GM12801 (cell line): ENCODE results near the gene HS6ST3.

Experiments
- TF ChIP-seq, protein P1 (sequence below): IDR thresholded peaks from one replicate; pipeline ENCODE4 v1.5.1; 2011; ENCODE audit warnings: control low read depth; ENCODE audit not compliant: insufficient read length; ENCODE audit errors: extremely low read depth

Gene HS6ST3

DNA sequence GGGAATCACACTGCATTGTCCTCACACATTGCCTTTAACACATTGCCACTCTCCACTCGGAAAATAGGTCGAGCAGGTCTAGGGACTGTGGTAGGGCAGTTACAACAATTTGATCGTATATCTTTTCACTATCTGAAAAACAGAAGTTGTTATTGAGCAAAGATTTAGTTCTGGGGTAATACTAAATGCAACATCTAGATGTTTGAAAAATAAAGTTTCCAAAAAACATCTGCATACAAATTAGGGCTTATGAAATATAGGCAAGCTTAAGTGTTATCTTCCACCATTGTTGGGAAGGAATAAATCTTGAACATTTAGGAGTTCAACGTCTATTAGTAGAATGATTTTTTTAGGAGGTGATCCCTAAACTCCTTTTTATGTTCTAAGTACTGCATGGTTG lies 768 bp upstream of the HS6ST3 start:
- TF ChIP-seq, protein P1, sequence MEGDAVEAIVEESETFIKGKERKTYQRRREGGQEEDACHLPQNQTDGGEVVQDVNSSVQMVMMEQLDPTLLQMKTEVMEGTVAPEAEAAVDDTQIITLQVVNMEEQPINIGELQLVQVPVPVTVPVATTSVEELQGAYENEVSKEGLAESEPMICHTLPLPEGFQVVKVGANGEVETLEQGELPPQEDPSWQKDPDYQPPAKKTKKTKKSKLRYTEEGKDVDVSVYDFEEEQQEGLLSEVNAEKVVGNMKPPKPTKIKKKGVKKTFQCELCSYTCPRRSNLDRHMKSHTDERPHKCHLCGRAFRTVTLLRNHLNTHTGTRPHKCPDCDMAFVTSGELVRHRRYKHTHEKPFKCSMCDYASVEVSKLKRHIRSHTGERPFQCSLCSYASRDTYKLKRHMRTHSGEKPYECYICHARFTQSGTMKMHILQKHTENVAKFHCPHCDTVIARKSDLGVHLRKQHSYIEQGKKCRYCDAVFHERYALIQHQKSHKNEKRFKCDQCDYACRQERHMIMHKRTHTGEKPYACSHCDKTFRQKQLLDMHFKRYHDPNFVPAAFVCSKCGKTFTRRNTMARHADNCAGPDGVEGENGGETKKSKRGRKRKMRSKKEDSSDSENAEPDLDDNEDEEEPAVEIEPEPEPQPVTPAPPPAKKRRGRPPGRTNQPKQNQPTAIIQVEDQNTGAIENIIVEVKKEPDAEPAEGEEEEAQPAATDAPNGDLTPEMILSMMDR, result no peak

DNA sequence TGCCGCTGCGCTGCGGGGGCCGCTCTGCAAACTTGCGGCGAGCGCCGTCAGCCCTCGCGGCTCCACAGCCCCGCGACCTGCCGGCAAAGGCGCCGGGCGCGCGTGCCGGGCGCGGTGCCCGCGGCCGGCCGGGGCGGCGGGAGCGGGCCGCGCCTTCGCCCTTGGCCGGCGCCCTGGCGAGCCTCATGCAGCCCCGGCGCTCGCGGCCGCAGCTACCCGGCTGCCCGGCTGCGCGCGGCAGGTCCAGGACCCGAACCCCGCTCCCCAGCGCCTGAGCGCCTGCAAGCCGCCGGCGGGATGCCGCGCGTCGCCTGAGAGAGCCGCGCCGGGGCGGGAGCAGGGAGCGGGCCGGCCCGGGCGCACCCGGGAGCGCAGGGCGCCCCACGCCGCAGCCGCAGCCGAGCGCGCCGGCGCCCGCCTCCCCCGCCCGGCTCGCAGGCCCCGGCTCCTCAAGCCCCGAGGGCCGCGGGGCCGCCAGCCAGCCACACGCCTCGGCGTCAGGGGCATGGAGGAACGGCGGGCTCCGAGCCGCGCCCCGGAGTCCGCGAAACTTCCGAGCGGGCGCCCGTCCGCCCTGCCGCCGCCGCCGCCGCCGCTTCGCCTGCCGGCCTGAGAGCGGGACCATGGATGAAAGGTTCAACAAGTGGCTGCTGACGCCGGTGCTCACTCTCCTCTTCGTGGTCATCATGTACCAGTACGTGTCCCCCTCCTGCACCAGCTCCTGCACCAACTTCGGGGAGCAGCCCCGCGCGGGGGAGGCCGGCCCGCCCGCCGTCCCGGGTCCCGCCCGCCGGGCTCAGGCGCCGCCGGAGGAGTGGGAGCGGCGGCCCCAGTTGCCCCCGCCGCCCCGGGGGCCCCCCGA lies 564 bp downstream of the HS6ST3 start:
- TF ChIP-seq, protein P1, result no peak

DNA sequence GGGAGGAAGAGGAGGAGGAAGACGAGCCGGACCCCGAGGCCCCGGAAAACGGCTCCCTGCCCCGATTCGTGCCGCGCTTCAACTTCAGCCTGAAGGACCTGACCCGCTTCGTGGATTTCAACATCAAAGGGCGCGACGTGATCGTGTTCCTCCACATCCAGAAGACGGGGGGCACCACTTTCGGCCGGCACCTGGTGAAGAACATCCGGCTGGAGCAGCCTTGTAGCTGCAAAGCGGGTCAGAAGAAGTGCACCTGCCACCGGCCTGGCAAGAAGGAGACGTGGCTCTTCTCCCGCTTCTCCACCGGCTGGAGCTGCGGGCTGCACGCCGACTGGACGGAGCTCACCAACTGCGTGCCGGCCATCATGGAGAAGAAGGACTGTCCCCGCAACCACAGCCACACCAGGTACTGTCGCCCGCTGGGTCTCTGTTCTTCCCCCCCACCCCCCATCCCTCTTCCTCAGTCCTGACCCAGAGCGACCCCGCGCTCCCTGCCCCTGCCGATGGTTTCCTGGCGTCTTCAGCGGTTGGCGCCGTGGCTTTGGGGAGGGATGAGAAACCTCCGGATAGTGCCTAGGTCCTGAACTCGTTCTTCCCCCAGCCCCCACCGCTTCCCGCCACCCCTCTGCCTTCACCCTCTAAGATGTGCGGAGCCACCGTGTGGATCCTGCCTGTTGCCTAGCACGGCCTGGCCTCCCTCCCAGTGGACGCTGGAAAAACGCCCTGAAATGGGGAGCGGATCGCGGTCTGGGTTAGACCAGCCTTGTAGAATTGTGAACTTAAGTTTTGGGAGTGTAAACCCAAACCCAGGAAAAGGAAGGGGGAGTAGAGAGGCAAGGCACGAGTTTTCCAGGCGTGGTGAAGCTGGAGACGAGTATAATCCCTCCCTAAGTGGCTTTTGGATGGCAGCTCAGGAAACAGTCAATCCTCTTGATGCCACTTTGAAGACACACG lies 1.5 kb downstream of the HS6ST3 start:
- TF ChIP-seq, protein P1, result no peak

DNA sequence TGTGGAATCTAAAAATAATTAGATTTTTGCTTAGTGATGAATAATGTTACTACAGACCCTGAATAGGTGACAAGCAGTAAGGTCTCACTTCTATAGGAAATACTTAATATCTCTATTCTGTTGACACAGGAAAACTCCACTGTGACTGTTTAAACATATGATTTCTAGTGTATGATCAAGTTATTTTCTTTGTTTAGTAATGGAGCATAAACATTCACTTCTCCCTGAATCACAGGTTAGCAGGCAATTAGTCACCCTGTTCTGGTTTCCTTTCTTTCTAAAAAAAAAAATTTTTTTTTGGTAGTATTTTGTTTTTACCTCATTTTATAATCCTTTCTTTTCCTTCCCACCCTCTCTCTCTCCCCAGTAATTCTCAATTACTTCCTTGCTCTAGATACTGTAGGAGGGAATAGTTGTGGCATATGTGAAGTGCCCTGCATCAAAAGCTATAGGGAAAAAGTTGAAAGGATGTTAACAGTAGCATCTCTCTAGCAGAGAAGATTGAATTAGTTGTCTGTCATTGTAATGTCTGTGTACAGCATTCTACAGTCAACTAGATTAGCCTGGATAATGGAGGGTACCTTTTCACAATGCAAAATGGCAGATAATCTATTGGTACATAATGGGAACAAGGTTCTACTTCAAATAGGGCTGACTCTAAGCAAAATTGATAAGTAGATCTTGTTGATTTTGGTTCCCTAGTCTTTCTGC lies 3.5 kb downstream of the HS6ST3 start:
- TF ChIP-seq, protein P1, result no peak

DNA sequence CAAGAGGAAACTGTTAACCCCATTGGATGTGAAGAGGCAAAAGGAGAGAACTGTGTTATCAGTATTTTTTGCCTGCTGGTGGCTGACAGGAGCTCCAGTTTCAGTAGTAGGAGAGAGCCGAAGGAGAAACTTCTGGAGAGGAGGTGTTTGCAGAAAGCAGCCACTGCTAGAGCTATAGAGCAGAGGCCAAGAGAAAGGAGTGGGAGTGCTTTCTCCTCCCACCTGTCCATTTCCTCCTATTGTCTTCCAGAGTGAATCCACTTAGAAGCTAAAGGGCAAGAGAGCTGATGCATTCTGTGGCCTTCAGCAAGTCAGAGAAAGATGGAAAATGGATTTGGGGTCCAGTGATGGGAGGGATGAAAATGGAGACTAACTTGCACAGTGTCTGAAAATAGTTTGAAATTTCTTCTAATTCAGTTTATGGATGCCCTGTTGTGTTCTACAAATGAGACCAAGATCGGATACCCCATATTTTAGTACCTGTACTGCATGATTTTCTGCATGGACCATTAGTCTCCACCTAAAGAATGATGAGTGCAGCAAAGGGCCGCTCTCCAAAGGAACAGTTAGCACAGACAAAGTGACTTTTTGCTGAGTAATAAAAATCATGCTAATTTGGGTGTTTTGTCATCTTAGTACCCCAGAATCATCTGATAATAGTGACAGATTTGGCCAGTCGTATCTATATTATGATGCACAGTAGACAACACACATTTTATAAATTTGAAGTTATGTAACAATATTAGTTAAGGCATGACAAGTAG lies 10.7 kb downstream of the HS6ST3 start:
- TF ChIP-seq, protein P1, result no peak

DNA sequence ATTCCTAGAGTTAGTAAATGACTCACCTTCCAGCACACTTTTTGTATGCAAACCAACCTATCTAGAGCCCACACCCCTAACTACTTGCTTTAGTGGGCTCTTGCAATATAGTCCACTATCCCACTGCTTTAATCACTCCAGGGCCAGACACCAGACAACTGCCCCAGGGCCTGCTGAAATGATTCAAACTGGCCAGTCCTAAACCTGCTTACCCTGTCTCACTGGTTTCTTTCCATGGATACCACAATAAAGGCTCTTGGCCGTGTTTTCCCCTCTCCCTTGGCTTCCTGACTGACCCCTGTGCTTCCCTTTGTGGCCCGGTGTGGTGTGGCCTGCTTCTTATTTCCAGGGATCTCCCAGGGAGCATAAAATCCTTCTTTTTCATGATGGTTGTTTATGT lies 14.6 kb downstream of the HS6ST3 start:
- TF ChIP-seq, protein P1, result no peak
